GM06990 (cell line): ENCODE data around the gene SPATA19.

ENCODE experiments used
- DNase-seq: peaks from one replicate; pipeline ENCODE4 v3.0.0-alpha.2; 2011; ENCODE audit not compliant: insufficient read length; ENCODE audit errors: extremely low read depth
- H3K27me3 ChIP-seq: replicated peaks from 2 replicates; pipeline ENCODE4 v1.6.0; 2011; ENCODE audit warnings: low read length; ENCODE audit not compliant: control insufficient read depth, insufficient read depth
- H3K36me3 ChIP-seq: 2 replicates; pipeline ENCODE4 v1.5.1; 2011; ENCODE audit warnings: low read length; ENCODE audit not compliant: control insufficient read depth, insufficient read depth
- H3K4me3 ChIP-seq: replicated peaks from 2 replicates; pipeline ENCODE4 v1.5.1; 2011; ENCODE audit warnings: low read depth, mild to moderate bottlenecking, control low read depth, low read length
- TF ChIP-seq, protein P1 (sequence below): IDR thresholded peaks from 2 replicates; pipeline ENCODE4 v1.5.1; 2011; ENCODE audit warnings: low read length, control low read depth, mild to moderate bottlenecking, inconsistent platforms; ENCODE audit not compliant: insufficient read depth, poor library complexity, severe bottlenecking

Gene SPATA19

DNA sequence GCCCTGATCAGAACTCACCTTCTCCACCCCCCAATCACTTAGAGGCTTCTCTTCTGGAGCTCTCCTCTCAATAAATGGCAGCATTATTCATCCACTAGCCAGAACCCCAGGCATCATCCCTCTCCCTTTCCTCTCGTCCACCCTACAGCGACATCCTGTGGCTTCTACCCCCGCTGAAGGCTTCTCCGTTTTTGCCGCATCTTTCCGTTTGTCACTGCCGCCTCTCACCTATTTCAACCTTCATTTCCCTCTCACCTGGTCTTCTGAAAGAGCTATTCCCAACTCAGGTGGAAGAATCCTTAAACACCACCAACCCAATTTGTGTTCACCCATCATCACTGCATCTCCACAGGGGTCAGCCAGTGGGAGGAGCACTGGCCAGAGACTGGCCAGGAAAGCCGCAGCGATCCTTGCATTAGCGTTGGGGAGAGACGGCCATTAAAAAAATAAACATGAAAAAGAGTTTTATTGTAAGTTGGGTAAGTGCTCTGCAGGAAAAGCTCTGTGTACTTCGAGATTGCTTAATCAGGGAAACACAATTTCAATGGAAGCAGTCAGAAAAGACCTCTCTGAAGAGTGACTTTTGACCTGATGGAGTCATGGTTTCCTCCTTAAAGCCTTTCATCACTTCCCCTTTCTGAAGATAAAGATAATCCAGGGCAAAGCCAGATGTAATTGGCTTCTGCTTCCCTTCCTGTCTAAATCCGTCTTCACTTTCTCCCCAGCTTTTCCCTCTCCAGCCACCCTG is 36.7 kb downstream of the SPATA19 start:
- no peaks in the 10 kb centered on the region for H3K36me3 ChIP-seq
- no peak overlapping the region for H3K4me3 ChIP-seq
- TF ChIP-seq, protein P1, sequence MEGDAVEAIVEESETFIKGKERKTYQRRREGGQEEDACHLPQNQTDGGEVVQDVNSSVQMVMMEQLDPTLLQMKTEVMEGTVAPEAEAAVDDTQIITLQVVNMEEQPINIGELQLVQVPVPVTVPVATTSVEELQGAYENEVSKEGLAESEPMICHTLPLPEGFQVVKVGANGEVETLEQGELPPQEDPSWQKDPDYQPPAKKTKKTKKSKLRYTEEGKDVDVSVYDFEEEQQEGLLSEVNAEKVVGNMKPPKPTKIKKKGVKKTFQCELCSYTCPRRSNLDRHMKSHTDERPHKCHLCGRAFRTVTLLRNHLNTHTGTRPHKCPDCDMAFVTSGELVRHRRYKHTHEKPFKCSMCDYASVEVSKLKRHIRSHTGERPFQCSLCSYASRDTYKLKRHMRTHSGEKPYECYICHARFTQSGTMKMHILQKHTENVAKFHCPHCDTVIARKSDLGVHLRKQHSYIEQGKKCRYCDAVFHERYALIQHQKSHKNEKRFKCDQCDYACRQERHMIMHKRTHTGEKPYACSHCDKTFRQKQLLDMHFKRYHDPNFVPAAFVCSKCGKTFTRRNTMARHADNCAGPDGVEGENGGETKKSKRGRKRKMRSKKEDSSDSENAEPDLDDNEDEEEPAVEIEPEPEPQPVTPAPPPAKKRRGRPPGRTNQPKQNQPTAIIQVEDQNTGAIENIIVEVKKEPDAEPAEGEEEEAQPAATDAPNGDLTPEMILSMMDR = no peak
- H3K27me3 ChIP-seq = no peaks in the 10 kb centered on the region; the same call in 1 of the 2 replicates
- DNase-seq = no peak

DNA sequence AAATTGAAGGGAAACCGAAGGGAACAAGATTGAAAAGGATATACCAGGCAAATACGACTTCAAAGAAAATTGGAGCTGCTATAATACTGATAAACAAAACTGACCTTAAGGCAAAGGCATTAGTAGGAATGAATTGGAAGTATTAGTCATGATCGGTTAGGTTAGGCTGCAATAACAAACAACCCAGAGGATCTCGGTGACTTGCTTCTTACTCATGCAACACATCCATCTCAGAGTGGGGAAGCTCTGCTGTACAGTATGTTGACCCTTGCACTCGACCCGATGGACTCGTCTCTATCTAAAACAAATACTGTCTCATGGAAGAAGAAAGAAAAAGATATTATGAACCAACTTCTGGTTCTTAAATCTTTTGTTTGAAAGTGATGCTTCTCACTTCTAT is 42.3 kb downstream of the SPATA19 start:
- H3K4me3 ChIP-seq = no peak overlapping the region
- no peak for DNase-seq
- H3K36me3 ChIP-seq = no peaks in the 10 kb centered on the region
- TF ChIP-seq, protein P1 = no peak
- peaks cover 2% of the 10 kb centered on the region for H3K27me3 ChIP-seq

DNA sequence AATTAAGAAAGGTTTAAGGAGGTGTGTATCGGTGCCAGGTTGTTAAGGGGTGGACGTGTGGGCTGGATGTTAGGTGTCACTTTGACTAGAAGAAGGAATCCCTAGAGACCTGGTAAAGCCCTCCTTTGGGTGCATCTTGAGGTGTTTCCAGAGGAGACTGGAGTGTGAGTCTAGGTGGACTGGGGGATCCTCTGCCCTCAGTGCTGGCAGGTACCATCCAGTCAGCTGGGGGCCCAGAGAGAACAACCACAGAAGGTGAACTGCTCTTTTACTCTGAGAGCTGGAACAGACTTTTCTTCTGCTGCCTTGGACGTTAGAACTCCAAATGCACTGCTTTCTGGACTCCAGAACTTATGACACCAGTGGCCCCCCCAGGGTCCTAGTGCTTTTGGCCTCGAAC is 44.0 kb downstream of the SPATA19 start:
- DNase-seq = no peak
- Histone ChIP-seq H3K27me3 (peaks cover 2% of the 10 kb centered on the region), H3K4me3 (no peak overlapping the region), H3K36me3 (no peaks in the 10 kb centered on the region)
- TF ChIP-seq, protein P1 = no peak

DNA sequence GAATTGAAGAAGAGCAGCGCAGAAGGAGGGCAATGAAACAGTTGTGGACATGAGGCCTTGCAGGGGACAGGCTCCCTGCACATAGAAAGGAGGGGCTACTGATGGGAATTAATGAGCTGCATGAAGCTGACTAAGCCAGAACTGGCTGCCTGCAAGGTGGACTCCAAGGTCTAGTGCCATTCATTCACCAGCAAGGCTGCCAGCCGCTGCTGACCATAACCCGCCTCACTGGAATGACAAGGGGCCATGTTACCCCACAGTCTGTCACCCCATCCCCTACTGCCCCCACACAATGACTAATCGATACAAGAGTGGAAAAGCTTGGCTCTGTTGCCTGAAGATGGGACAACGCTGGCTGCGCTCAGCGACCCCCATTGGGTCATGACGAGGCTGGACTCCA is 44.6 kb downstream of the SPATA19 start:
- H3K36me3 ChIP-seq = no peaks in the 10 kb centered on the region
- no peak for DNase-seq
- H3K4me3 ChIP-seq = no peak overlapping the region
- TF ChIP-seq, protein P1 = no peak
- peaks cover 2% of the 10 kb centered on the region for H3K27me3 ChIP-seq

DNA sequence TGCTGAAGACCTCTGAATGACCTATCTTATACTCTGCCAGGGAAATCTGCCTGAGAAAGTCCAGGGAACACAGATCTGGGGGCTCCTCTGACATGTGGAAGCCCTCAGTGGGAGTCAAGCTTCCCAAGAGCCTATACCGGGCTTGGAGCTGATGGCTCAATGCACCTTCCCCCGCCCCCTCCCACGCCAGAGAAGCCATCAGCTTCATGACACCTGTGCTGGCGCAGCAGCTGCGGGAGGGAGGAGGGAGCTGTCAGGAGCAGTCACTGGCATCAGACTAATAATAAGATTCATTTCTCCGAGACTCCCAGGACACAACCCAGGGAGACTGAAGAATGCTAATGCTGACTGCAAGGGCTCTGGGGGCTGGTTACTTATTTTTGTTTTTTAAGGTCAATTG is 47.8 kb downstream of the SPATA19 start:
- TF ChIP-seq, protein P1 = no peak
- DNase-seq = no peak
- H3K27me3 ChIP-seq = peaks cover 2% of the 10 kb centered on the region
- H3K36me3 ChIP-seq = no peaks in the 10 kb centered on the region
- no peak overlapping the region for H3K4me3 ChIP-seq
